Panc1 (cell line): ENCODE measurements around the gene MDGA2. TPM values are rescaled to one million over a fixed set of nuclear protein-coding genes. Genes with fewer than 3 reads are reported as not detected.

Experiments used
- ATAC-seq: fragments of 200-7000 bp; cut with Tn5 transposase; 2 replicates; pipeline ENCODE4 v1.9.1; 2020; ENCODE audit warnings: mild to moderate bottlenecking, moderate library complexity
- BruUV-seq: library from RNA; stranded (reverse); fragments of 400-500 nt; replicated peaks from 2 replicates; lab custom pipeline; 2021; lab: Mats Ljungman, UMichigan
- CTCF ChIA-PET: fragments of 300-600 bp; sonication (Branson Sonifier 250); formaldehyde crosslinking; loops from one replicate; lab custom pipeline; 2022; ENCODE audit warnings: antibody characterized with exemption; lab: Charles Lee
- POLR2A ChIA-PET: fragments of 300-600 bp; sonication (Branson Sonifier 250); formaldehyde crosslinking; loops from one replicate; lab custom pipeline; 2022; ENCODE audit warnings: antibody characterized with exemption; lab: Charles Lee
- DNase-seq: peaks from one replicate; pipeline ENCODE4 v3.0.0-alpha.2; 2010; ENCODE audit warnings: low read depth, low spot score
- H3K27ac ChIP-seq: 2 replicates; pipeline ENCODE4 v1.5.1; 2011; ENCODE audit warnings: mild to moderate bottlenecking, low read length, inconsistent platforms
- H3K27me3 ChIP-seq: fragments of 200-500 bp; sonication (Bioruptor generic); 2 replicates; pipeline ENCODE4 v1.6.0; 2014; ENCODE audit warnings: low read length, inconsistent platforms; ENCODE audit not compliant: control insufficient read depth, insufficient read depth
- H3K36me3 ChIP-seq: fragments of 200-500 bp; sonication (Bioruptor generic); 2 replicates; pipeline ENCODE4 v1.5.1; 2014; ENCODE audit warnings: inconsistent platforms, mild to moderate bottlenecking, low read length, moderate library complexity; ENCODE audit not compliant: control insufficient read depth, insufficient read depth
- H3K4me1 ChIP-seq: 2 replicates; pipeline ENCODE4 v1.5.1; 2011; ENCODE audit warnings: inconsistent platforms, mild to moderate bottlenecking, low read length, moderate library complexity; ENCODE audit not compliant: control insufficient read depth, insufficient read depth
- H3K4me3 ChIP-seq, 2 experiments: 2 replicates each; pipeline ENCODE4 v1.5.1; 2011 to 2012; ENCODE audit warnings: low read depth in 2 of 2, low read length in 2 of 2, mild to moderate bottlenecking in 2 of 2, inconsistent platforms in 1 of 2, moderate library complexity in 1 of 2
- H3K9me3 ChIP-seq: fragments of 200-500 bp; sonication (Bioruptor generic); 2 replicates; pipeline ENCODE4 v1.5.1; 2014; ENCODE audit warnings: low read depth, mild to moderate bottlenecking, inconsistent platforms, low read length, moderate library complexity; ENCODE audit not compliant: control insufficient read depth, insufficient read depth
- POLR2AphosphoS5 ChIP-seq: IDR thresholded peaks from 2 replicates; pipeline ENCODE4 v1.6.1; 2012; ENCODE audit warnings: mild to moderate bottlenecking, low read depth, low read length, moderate library complexity
- REST ChIP-seq, 2 experiments: IDR thresholded peaks; 2 replicates each; pipeline ENCODE4 v1.6.1; 2011 to 2012; ENCODE audit warnings: low read depth in 2 of 2, control low read depth in 1 of 2, low read length in 1 of 2, mild to moderate bottlenecking in 1 of 2, moderate library complexity in 1 of 2; ENCODE audit not compliant: insufficient read depth in 1 of 2
- SIN3A ChIP-seq: IDR thresholded peaks from 2 replicates; pipeline ENCODE4 v1.6.1; 2012; ENCODE audit warnings: low read depth, mild to moderate bottlenecking, low read length, moderate library complexity, borderline replicate concordance; ENCODE audit not compliant: insufficient read depth
- TCF7L2 ChIP-seq: IDR thresholded peaks from 2 replicates; pipeline ENCODE4 v1.6.1; 2011; ENCODE audit warnings: mild to moderate bottlenecking, low read depth, low read length, inconsistent platforms
- in situ Hi-C: cut with HindIII; loops from 2 replicates; pipeline ENCODE4 v1.10.0; 2016; ENCODE audit warnings: low sequenced_read_pairs, low pct_unique_long_range_greater_than_20kb
- intact Hi-C: fragments of 100-400 bp; cut with micrococcal nuclease; formaldehyde crosslinking; loops from one replicate; pipeline ENCODE4 v1.10.0; 2022; ENCODE audit not compliant: unreplicated experiment
- total RNA-seq: library from RNA; stranded (reverse); gene quantifications from one replicate; pipeline ENCODE4 v1.2.1, GENCODE V29; 2021; ENCODE audit not compliant: unreplicated experiment
- TF ChIP-seq, protein P1 (sequence below): fragments of 450-650 bp; IDR thresholded peaks from 2 replicates; pipeline ENCODE4 v1.5.1; 2017; ENCODE audit warnings: mild to moderate bottlenecking

The MDGA2 gene
- total RNA-seq, 1 experiment from 2014 or later, result not detected

- ATAC-seq, result no peak
- BruUV-seq, result no TSS peak
- in situ Hi-C loops (no loop called here), intact Hi-C loops (no loop called here)
- POLR2A ChIA-PET, result no interaction called here
- no peaks in the 10 kb centered on the region for H3K27me3 ChIP-seq
- no peak overlapping the region for H3K4me3 ChIP-seq
- H3K36me3 ChIP-seq, result no peaks in the 10 kb centered on the region
- no peak overlapping the region for H3K27ac ChIP-seq
- DNase-seq, result no peak
- no peaks in the 10 kb centered on the region for H3K4me1 ChIP-seq
- TF ChIP-seq REST (IDR thresholded peaks at IDR 0.05; ENCODE audit: insufficient read depth in 1 of 2, low read depth in 2 of 2, low read length in 1 of 2) (no peak), POLR2AphosphoS5 (no peak), SIN3A (no peak), TCF7L2 (no peak)
- TF ChIP-seq, protein P1, sequence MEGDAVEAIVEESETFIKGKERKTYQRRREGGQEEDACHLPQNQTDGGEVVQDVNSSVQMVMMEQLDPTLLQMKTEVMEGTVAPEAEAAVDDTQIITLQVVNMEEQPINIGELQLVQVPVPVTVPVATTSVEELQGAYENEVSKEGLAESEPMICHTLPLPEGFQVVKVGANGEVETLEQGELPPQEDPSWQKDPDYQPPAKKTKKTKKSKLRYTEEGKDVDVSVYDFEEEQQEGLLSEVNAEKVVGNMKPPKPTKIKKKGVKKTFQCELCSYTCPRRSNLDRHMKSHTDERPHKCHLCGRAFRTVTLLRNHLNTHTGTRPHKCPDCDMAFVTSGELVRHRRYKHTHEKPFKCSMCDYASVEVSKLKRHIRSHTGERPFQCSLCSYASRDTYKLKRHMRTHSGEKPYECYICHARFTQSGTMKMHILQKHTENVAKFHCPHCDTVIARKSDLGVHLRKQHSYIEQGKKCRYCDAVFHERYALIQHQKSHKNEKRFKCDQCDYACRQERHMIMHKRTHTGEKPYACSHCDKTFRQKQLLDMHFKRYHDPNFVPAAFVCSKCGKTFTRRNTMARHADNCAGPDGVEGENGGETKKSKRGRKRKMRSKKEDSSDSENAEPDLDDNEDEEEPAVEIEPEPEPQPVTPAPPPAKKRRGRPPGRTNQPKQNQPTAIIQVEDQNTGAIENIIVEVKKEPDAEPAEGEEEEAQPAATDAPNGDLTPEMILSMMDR, result no peak
- H3K9me3 ChIP-seq, result no peaks in the 10 kb centered on the region
- CTCF ChIA-PET, result no interaction called here
Measured at GRCh38 chr14:47425302-47425701, 250.1 kb downstream of the MDGA2 start.

DNA sequence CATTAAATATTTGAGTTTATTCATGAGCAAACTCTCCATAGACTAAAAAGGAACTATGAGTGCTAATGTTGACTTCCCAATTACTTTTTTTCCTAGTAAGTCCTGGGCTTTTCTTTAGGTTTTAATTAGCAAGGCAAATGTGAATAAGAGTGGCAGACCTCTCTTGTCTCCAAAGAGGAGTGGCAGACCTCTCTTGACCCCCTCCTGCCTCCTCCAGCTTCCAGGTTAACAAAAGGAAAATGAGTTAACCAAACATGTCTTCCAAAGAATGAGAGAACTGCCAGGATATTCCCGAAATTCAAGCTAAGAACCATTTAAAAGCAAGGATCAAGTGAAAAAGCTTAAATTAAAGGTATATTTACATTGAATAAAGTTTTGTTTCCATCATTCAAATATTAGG lies 253.2 kb downstream of the MDGA2 start:
- ATAC-seq (no peak), DNase-seq (no peak)
- Histone ChIP-seq H3K36me3 (no peaks in the 10 kb centered on the region), H3K9me3 (no peaks in the 10 kb centered on the region), H3K27ac (no peak overlapping the region), H3K4me3 (no peak overlapping the region), H3K4me1 (no peaks in the 10 kb centered on the region), H3K27me3 (no peaks in the 10 kb centered on the region)
- no TSS peak for BruUV-seq
- POLR2A ChIA-PET, result no interaction called here
- intact Hi-C loops, result no loop called here
- in situ Hi-C loops, result no loop called here
- CTCF ChIA-PET, result no interaction called here
- no peak for TF ChIP-seq POLR2AphosphoS5
- TF ChIP-seq TCF7L2, result no peak
- TF ChIP-seq REST (IDR thresholded peaks at IDR 0.05; ENCODE audit: insufficient read depth in 1 of 2, low read depth in 2 of 2, low read length in 1 of 2), result no peak
- TF ChIP-seq, protein P1, result no peak
- no peak for TF ChIP-seq SIN3A
